Neural progenitor cell (in vitro differentiated cells): Measurements from ENCODE around the gene HEG1.

Experiments
- CTCF ChIP-seq: fragments of 200-600 bp; sonication (generic); IDR thresholded peaks from 2 replicates; pipeline ENCODE4 v1.5.1; 2017; ENCODE audit warnings: antibody characterized with exemption, mild to moderate bottlenecking
- EZH2 ChIP-seq: fragments of 200-600 bp; sonication (generic); IDR thresholded peaks from 2 replicates; pipeline ENCODE4 v1.6.1; 2017; ENCODE audit warnings: antibody characterized with exemption, mild to moderate bottlenecking, moderate library complexity
- EZH2phosphoT487 ChIP-seq: fragments of 200-600 bp; sonication (generic); IDR thresholded peaks from 2 replicates; pipeline ENCODE4 v1.6.1; 2017; ENCODE audit warnings: antibody characterized with exemption

- TF ChIP-seq CTCF (no peak), EZH2phosphoT487 (no peak), EZH2 (no peak)
Measured at GRCh38 chr3:124962403-124962940, 93.3 kb downstream of the HEG1 start.
